Mucosa of descending colon (tissue), 3 donors: Measurements from ENCODE around the gene ABCC11. TPM values are rescaled to one million over a fixed set of nuclear protein-coding genes. Genes with fewer than 3 reads are reported as not detected.

Experiments used
- ATAC-seq: fragments of 200-7000 bp; cut with Tn5 transposase; one replicate; pipeline ENCODE4 v1.9.1; 2020; ENCODE audit warnings: mild to moderate bottlenecking, moderate library complexity
- DNase-seq, 3 donors: peaks; one replicate each; pipeline ENCODE4 v3.0.0-alpha.2; 2020
- H3K36me3 ChIP-seq: fragments of 200-600 bp; one replicate; pipeline ENCODE4 v1.8.0; 2021; ENCODE audit warnings: low read depth, mild to moderate bottlenecking
- H3K4me1 ChIP-seq: fragments of 200-600 bp; one replicate; pipeline ENCODE4 v1.8.0; 2021; ENCODE audit warnings: low read depth, mild to moderate bottlenecking
- H3K4me3 ChIP-seq: fragments of 200-600 bp; one replicate; pipeline ENCODE4 v1.8.0; 2021; ENCODE audit warnings: mild to moderate bottlenecking
- H3K9me3 ChIP-seq: fragments of 200-600 bp; one replicate; pipeline ENCODE4 v1.8.0; 2021; ENCODE audit warnings: mild to moderate bottlenecking
- CTCF ChIP-seq: fragments of 200-600 bp; IDR thresholded peaks from one replicate; pipeline ENCODE4 v1.8.0; 2022; ENCODE audit warnings: antibody characterized with exemption, mild to moderate bottlenecking
- intact Hi-C, 2 donors: fragments of 100-400 bp; cut with DNase I in 1 of 2; cut with micrococcal nuclease in 1 of 2; formaldehyde crosslinking; loops; one replicate each; pipeline versions ENCODE4 v1.11.0 to v1.11.1; 2022; cut with DNase I, micrococcal nuclease
- total RNA-seq, 3 donors: library from RNA; stranded (reverse); fragmentation: NEBNext Ultra II Directional in 2 of 3; extraction: Animal tissue kit (Norgen Biotek cat#: 25700) in 2 of 3; gene quantifications; one replicate each; pipeline versions ENCODE4 v1.2.1 to v1.2.4, GENCODE V29; 2021 to 2023
- donor health status: DM: no; HTN: no; CAD: no; lungs with moderate emphysema.
- donor health status: DM: no; HTN: no; CAD: no.
- donor health status: DM: no; HTN: yes; CAD: no.

The ABCC11 gene
- total RNA-seq, 3 donors from 2014 or later, result 0.32 to 0.35 (median 0.34) TPM

GRCh38 chr16:48279199-48279598, 31.9 kb upstream of the ABCC11 start:
- ATAC-seq, result no peak
- Histone ChIP-seq H3K9me3 (no peaks in the 10 kb centered on the region), H3K4me1 (peaks cover 3% of the 10 kb centered on the region), H3K4me3 (no peak overlapping the region), H3K36me3 (no peaks in the 10 kb centered on the region)
- intact Hi-C loops, result no loop called here
- TF ChIP-seq CTCF, result no peak
- no peak for DNase-seq

GRCh38 chr16:48277158-48277557, 29.8 kb upstream of the ABCC11 start:
- no peak for TF ChIP-seq CTCF
- DNase-seq (peak; percentile 41 to 58 (median 48)), ATAC-seq (peak; percentile 48)
- no peak overlapping the region for H3K4me3 ChIP-seq
- peaks cover 3% of the 10 kb centered on the region for H3K4me1 ChIP-seq
- H3K9me3 ChIP-seq, result no peaks in the 10 kb centered on the region
- no peaks in the 10 kb centered on the region for H3K36me3 ChIP-seq
- intact Hi-C loops, result no loop called here

GRCh38 chr16:48276102-48276501, 28.8 kb upstream of the ABCC11 start:
- Histone ChIP-seq H3K9me3 (no peaks in the 10 kb centered on the region), H3K36me3 (no peaks in the 10 kb centered on the region), H3K4me3 (no peak overlapping the region), H3K4me1 (peaks cover 3% of the 10 kb centered on the region)
- DNase-seq, result no peak
- intact Hi-C loops, result no loop called here
- ATAC-seq, result peak; percentile 78
- TF ChIP-seq CTCF, result no peak

- no peaks in the 10 kb centered on the region for H3K36me3 ChIP-seq
- H3K9me3 ChIP-seq, result no peaks in the 10 kb centered on the region
- H3K4me3 ChIP-seq, result no peak overlapping the region
- ATAC-seq (no peak), DNase-seq (no peak)
- peaks cover 3% of the 10 kb centered on the region for H3K4me1 ChIP-seq
- intact Hi-C loops, result no loop called here
- no peak for TF ChIP-seq CTCF
Observed at GRCh38 chr16:48274476-48274875, 27.1 kb upstream of the ABCC11 start.

GRCh38 chr16:48272837-48273421, 25.6 kb upstream of the ABCC11 start:
- intact Hi-C loops, result no loop called here
- TF ChIP-seq CTCF, result no peak
- Histone ChIP-seq H3K4me3 (no peak overlapping the region), H3K36me3 (no peaks in the 10 kb centered on the region), H3K4me1 (peaks cover 3% of the 10 kb centered on the region), H3K9me3 (no peaks in the 10 kb centered on the region)
- ATAC-seq (no peak), DNase-seq (no peak)

GRCh38 chr16:48271728-48272127, 24.4 kb upstream of the ABCC11 start:
- no peak for ATAC-seq
- H3K36me3 ChIP-seq, result no peaks in the 10 kb centered on the region
- peaks cover 3% of the 10 kb centered on the region for H3K4me1 ChIP-seq
- no peaks in the 10 kb centered on the region for H3K9me3 ChIP-seq
- no peak for DNase-seq
- no peak for TF ChIP-seq CTCF
- no peak overlapping the region for H3K4me3 ChIP-seq
- intact Hi-C loops, result no loop called here
